ENCODE data around the gene CSRNP3. TPM values are rescaled to one million over a fixed set of nuclear protein-coding genes. Genes with fewer than 3 reads are reported as not detected.

The CSRNP3 gene
- total RNA-seq, 1 donor from 2014 or later: 14.6 TPM

- H3K36me3 Mint-ChIP-seq (ENCODE audit: low read depth, unreplicated experiment): no peaks in the 10 kb centered on the region
- H3K4me1 Mint-ChIP-seq (ENCODE audit: unreplicated experiment): peaks cover 30% of the 10 kb centered on the region
- no peak overlapping the region for H3K4me3 Mint-ChIP-seq (ENCODE audit: unreplicated experiment)
- H3K9me3 Mint-ChIP-seq (ENCODE audit: unreplicated experiment): no peaks in the 10 kb centered on the region
- H3K27me3 Mint-ChIP-seq (ENCODE audit: unreplicated experiment): peaks cover 3% of the 10 kb centered on the region
- TF ChIP-seq CTCF (IDR thresholded peaks at IDR 0.05; ENCODE audit: unreplicated experiment): no peak
- no peak for DNase-seq (ENCODE audit: low spot score)
- H3K27ac Mint-ChIP-seq (ENCODE audit: unreplicated experiment): peak overlapping the region; percentile 65
Measured at GRCh38 chr2:165629776-165630175, 160.3 kb downstream of the CSRNP3 start.

DNA sequence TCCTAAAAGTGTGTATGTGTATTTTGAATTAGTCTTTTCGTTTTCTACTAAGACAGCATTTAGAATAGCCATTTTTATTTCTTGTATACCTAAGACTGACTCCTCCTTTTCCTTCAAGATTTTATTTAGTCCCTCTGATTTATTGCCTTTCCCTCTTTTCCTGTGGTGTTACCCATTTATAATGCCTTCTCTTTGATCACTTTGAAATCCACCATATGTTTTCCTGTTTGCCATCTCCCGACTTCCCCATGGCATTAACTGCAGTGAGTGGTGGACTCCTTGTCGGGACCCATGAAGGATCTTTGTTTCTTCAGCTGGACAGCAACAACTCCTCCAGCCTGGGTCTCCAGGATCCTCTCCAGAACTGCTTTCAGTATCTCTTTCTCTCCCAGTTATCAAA, 160.7 kb downstream of the CSRNP3 start:
- H3K27me3 Mint-ChIP-seq (ENCODE audit: unreplicated experiment): peaks cover 3% of the 10 kb centered on the region
- peak overlapping the region; percentile 14 for H3K27ac Mint-ChIP-seq (ENCODE audit: unreplicated experiment)
- H3K36me3 Mint-ChIP-seq (ENCODE audit: low read depth, unreplicated experiment): no peaks in the 10 kb centered on the region
- DNase-seq (ENCODE audit: low spot score): no peak
- H3K9me3 Mint-ChIP-seq (ENCODE audit: unreplicated experiment): no peaks in the 10 kb centered on the region
- peaks cover 32% of the 10 kb centered on the region for H3K4me1 Mint-ChIP-seq (ENCODE audit: unreplicated experiment)
- TF ChIP-seq CTCF (IDR thresholded peaks at IDR 0.05; ENCODE audit: unreplicated experiment): no peak
- H3K4me3 Mint-ChIP-seq (ENCODE audit: unreplicated experiment): no peak overlapping the region

- peaks cover 36% of the 10 kb centered on the region for H3K4me1 Mint-ChIP-seq (ENCODE audit: unreplicated experiment)
- H3K27ac Mint-ChIP-seq (ENCODE audit: unreplicated experiment): no peak overlapping the region
- peaks cover 3% of the 10 kb centered on the region for H3K27me3 Mint-ChIP-seq (ENCODE audit: unreplicated experiment)
- no peak overlapping the region for H3K4me3 Mint-ChIP-seq (ENCODE audit: unreplicated experiment)
- TF ChIP-seq CTCF (IDR thresholded peaks at IDR 0.05; ENCODE audit: unreplicated experiment): no peak
- DNase-seq (ENCODE audit: low spot score): no peak
- no peaks in the 10 kb centered on the region for H3K9me3 Mint-ChIP-seq (ENCODE audit: unreplicated experiment)
- H3K36me3 Mint-ChIP-seq (ENCODE audit: low read depth, unreplicated experiment): no peaks in the 10 kb centered on the region
Measured at GRCh38 chr2:165631089-165631488, 161.6 kb downstream of the CSRNP3 start.

GRCh38 chr2:165632594-165632993, 163.1 kb downstream of the CSRNP3 start:
- H3K4me3 Mint-ChIP-seq (ENCODE audit: unreplicated experiment): no peak overlapping the region
- H3K27ac Mint-ChIP-seq (ENCODE audit: unreplicated experiment): no peak overlapping the region
- TF ChIP-seq CTCF (IDR thresholded peaks at IDR 0.05; ENCODE audit: unreplicated experiment): no peak
- peaks cover 3% of the 10 kb centered on the region for H3K27me3 Mint-ChIP-seq (ENCODE audit: unreplicated experiment)
- H3K9me3 Mint-ChIP-seq (ENCODE audit: unreplicated experiment): no peaks in the 10 kb centered on the region
- no peaks in the 10 kb centered on the region for H3K36me3 Mint-ChIP-seq (ENCODE audit: low read depth, unreplicated experiment)
- DNase-seq (ENCODE audit: low spot score): no peak
- H3K4me1 Mint-ChIP-seq (ENCODE audit: unreplicated experiment): peaks cover 36% of the 10 kb centered on the region

DNA sequence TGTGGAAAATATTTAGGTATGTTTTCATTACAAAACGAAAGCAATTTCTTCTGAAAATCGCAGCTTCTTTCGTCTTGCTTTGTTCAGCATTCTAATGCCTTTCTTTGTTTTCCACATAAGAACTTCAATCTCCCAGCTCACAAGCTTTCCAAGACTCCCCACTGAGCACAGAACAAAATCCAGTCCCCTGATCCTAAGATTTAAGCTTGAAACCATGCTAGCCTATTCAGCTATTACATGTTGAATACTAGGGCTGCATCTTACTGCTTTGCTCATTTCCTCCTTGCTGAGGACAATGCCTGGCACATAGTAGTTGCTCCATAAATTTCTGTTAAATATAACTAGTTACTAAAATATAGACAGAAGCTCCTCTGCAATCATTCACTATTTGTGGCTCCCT, 163.9 kb downstream of the CSRNP3 start:
- no peak for TF ChIP-seq CTCF (IDR thresholded peaks at IDR 0.05; ENCODE audit: unreplicated experiment)
- Mint-ChIP-seq H3K4me3 (ENCODE audit: unreplicated experiment) (no peak overlapping the region), H3K36me3 (ENCODE audit: low read depth, unreplicated experiment) (no peaks in the 10 kb centered on the region), H3K4me1 (ENCODE audit: unreplicated experiment) (peaks cover 33% of the 10 kb centered on the region), H3K9me3 (ENCODE audit: unreplicated experiment) (no peaks in the 10 kb centered on the region), H3K27ac (ENCODE audit: unreplicated experiment) (peak overlapping the region; percentile 4), H3K27me3 (ENCODE audit: unreplicated experiment) (peaks cover 3% of the 10 kb centered on the region)
- no peak for DNase-seq (ENCODE audit: low spot score)
